Mammary epithelial cell (primary cell): ENCODE data around the gene GRM5.
"Not testable (repeated sequence)": the region's sequence is repeated elsewhere in the genome, so short reads cannot be mapped to it uniquely, and the experiment has no call there.

ENCODE experiments used
- EZH2 ChIP-seq: IDR thresholded peaks from 2 replicates; pipeline ENCODE4 v1.6.1; 2012; ENCODE audit warnings: low read length, inconsistent platforms, borderline replicate concordance
- TF ChIP-seq, protein P1 (sequence below), 2 donors: IDR thresholded peaks in 1 of 2; conservative IDR thresholded peaks in 1 of 2; 2 replicates each; pipeline ENCODE4 v1.5.1; 2011 to 2012; ENCODE audit warnings: inconsistent platforms in 2 of 2, low read length in 2 of 2, mild to moderate bottlenecking in 2 of 2, control low read depth in 1 of 2, low read depth in 1 of 2; ENCODE audit not compliant: insufficient read depth in 1 of 2; ENCODE audit errors: extremely low read depth in 1 of 2

GRCh38 chr11:89019827-89020547, 45.8 kb downstream of the GRM5 start:
- TF ChIP-seq, protein P1, sequence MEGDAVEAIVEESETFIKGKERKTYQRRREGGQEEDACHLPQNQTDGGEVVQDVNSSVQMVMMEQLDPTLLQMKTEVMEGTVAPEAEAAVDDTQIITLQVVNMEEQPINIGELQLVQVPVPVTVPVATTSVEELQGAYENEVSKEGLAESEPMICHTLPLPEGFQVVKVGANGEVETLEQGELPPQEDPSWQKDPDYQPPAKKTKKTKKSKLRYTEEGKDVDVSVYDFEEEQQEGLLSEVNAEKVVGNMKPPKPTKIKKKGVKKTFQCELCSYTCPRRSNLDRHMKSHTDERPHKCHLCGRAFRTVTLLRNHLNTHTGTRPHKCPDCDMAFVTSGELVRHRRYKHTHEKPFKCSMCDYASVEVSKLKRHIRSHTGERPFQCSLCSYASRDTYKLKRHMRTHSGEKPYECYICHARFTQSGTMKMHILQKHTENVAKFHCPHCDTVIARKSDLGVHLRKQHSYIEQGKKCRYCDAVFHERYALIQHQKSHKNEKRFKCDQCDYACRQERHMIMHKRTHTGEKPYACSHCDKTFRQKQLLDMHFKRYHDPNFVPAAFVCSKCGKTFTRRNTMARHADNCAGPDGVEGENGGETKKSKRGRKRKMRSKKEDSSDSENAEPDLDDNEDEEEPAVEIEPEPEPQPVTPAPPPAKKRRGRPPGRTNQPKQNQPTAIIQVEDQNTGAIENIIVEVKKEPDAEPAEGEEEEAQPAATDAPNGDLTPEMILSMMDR (conservative IDR thresholded peaks at IDR 0.05 in 1 of 2, IDR thresholded peaks at IDR 0.05 in 1 of 2; ENCODE audit: extremely low read depth in 1 of 2, insufficient read depth in 1 of 2, low read depth in 1 of 2, low read length in 2 of 2): not testable (repeated sequence)
- TF ChIP-seq EZH2: not testable (repeated sequence)
